Endothelial cell of umbilical vein (primary cell): ENCODE measurements around the gene PAM16. TPM values are rescaled to one million over a fixed set of nuclear protein-coding genes. Genes with fewer than 3 reads are reported as not detected.

Experiments
- BruUV-seq: library from RNA; stranded (reverse); fragments of 400-500 nt; replicated peaks from 2 replicates; lab custom pipeline; 2021; lab: Mats Ljungman, UMichigan
- CTCF ChIA-PET: fragments of 300-600, 350-600 bp; sonication (Branson Sonifier 250); formaldehyde crosslinking; loops from one replicate; lab custom pipeline; 2021; ENCODE audit warnings: antibody characterized with exemption, inconsistent platforms; lab: Charles Lee
- POLR2A ChIA-PET: fragments of 300-600, 350-600 bp; sonication (Branson Sonifier 250); formaldehyde crosslinking; loops from one replicate; lab custom pipeline; 2021; ENCODE audit warnings: antibody characterized with exemption, inconsistent platforms; lab: Charles Lee
- DNase-seq: peaks from one replicate; pipeline ENCODE4 v3.0.0-alpha.2; 2011; ENCODE audit warnings: low read depth, low spot score
- FAIRE-seq: peaks from 2 replicates; lab custom pipeline; 2011; peaks lifted over from hg19 to GRCh38; lab: Jason Lieb, UNC
- H2AFZ ChIP-seq: 2 replicates; pipeline ENCODE4 v1.6.0; 2012; ENCODE audit warnings: low read depth, low read length, control low read depth, inconsistent platforms
- H3K27ac ChIP-seq: 2 replicates; pipeline ENCODE4 v1.5.1; 2011; ENCODE audit warnings: low read depth, mild to moderate bottlenecking, control low read depth, low read length, moderate library complexity; ENCODE audit not compliant: insufficient read depth
- H3K27me3 ChIP-seq, 2 experiments: 2 replicates each; pipeline versions ENCODE4 v1.6.0 to v1.6.1; 2011; ENCODE audit warnings: low read length in 2 of 2, mixed read lengths in 1 of 2; ENCODE audit not compliant: control insufficient read depth in 2 of 2, insufficient read depth in 2 of 2
- H3K36me3 ChIP-seq, 2 experiments: 2 replicates in 1 of 2; 3 replicates in 1 of 2; pipeline ENCODE4 v1.5.1; 2011; ENCODE audit warnings: low read length in 2 of 2, mild to moderate bottlenecking in 1 of 2, moderate library complexity in 1 of 2; ENCODE audit not compliant: control insufficient read depth in 2 of 2, insufficient read depth in 2 of 2; ENCODE audit errors: extremely low read depth in 1 of 2
- H3K4me1 ChIP-seq: 3 replicates; pipeline ENCODE4 v1.5.1; 2011; ENCODE audit warnings: mild to moderate bottlenecking, low read length; ENCODE audit not compliant: control insufficient read depth, insufficient read depth; ENCODE audit errors: extremely low read depth
- H3K4me2 ChIP-seq: 2 replicates; pipeline ENCODE4 v1.6.1; 2011; ENCODE audit warnings: low read length, control low read depth, mixed read lengths; ENCODE audit not compliant: insufficient read depth
- H3K4me3 ChIP-seq, 3 experiments: fragments of 200-600 bp in 1 of 3; sonication (generic), shearing (Covaris generic) in 1 of 3; replicated peaks in 1 of 3; 2 replicates each; pipeline ENCODE4 v1.5.1; 2011 to 2016; ENCODE audit warnings: control low read depth in 3 of 3, low read length in 3 of 3, mild to moderate bottlenecking in 2 of 3, inconsistent platforms in 1 of 3, low read depth in 1 of 3, moderate library complexity in 1 of 3; ENCODE audit not compliant: insufficient read depth in 1 of 3
- H3K79me2 ChIP-seq: 2 replicates; pipeline ENCODE4 v1.6.0; 2012; ENCODE audit warnings: low read length, inconsistent platforms; ENCODE audit not compliant: control insufficient read depth, insufficient read depth
- H3K9ac ChIP-seq: replicated peaks from 2 replicates; pipeline ENCODE3; 2011; ENCODE audit warnings: low read length, control low read depth; ENCODE audit not compliant: insufficient read depth; ENCODE audit errors: extremely low read depth
- H3K9me1 ChIP-seq: replicated peaks from 3 replicates; pipeline ENCODE4 v1.6.0; 2011; ENCODE audit warnings: mild to moderate bottlenecking, low read length; ENCODE audit not compliant: control insufficient read depth, insufficient read depth; ENCODE audit errors: extremely low read depth
- H3K9me3 ChIP-seq: replicated peaks from 2 replicates; pipeline ENCODE4 v1.5.1; 2012; ENCODE audit warnings: low read length, inconsistent platforms; ENCODE audit not compliant: control insufficient read depth, insufficient read depth
- H4K20me1 ChIP-seq: replicated peaks from 2 replicates; pipeline ENCODE3; 2011; ENCODE audit warnings: mild to moderate bottlenecking, low read length; ENCODE audit not compliant: control insufficient read depth, insufficient read depth; ENCODE audit errors: extremely low read depth
- CTCF ChIP-seq, 2 donors: IDR thresholded peaks; 1 replicate in 1 of 2; 2 replicates in 1 of 2; pipeline ENCODE4 v1.5.1; 2011; ENCODE audit warnings: low read length in 2 of 2, mild to moderate bottlenecking in 2 of 2, moderate library complexity in 2 of 2, control low read depth in 1 of 2, inconsistent platforms in 1 of 2, low read depth in 1 of 2; ENCODE audit not compliant: insufficient read depth in 1 of 2; ENCODE audit errors: extremely low read depth in 1 of 2
- EZH2 ChIP-seq: IDR thresholded peaks from 2 replicates; pipeline ENCODE4 v1.6.1; 2012; ENCODE audit warnings: borderline replicate concordance, low read depth, mild to moderate bottlenecking, moderate library complexity, low read length, inconsistent platforms; ENCODE audit not compliant: severe bottlenecking
- FOS ChIP-seq: IDR thresholded peaks from 2 replicates; pipeline ENCODE4 v1.6.1; 2011; ENCODE audit warnings: mild to moderate bottlenecking, low read length, moderate library complexity, borderline replicate concordance; ENCODE audit not compliant: insufficient read depth
- GATA2 ChIP-seq: IDR thresholded peaks from 2 replicates; pipeline ENCODE4 v1.7.0; 2011; ENCODE audit warnings: low read depth, mild to moderate bottlenecking, moderate library complexity, mixed read lengths, low read length; ENCODE audit not compliant: insufficient read length, insufficient read depth
- JUN ChIP-seq: IDR thresholded peaks from 2 replicates; pipeline ENCODE4 v1.6.1; 2011; ENCODE audit warnings: borderline replicate concordance, low read depth; ENCODE audit not compliant: insufficient read length, insufficient read depth
- MAX ChIP-seq: IDR thresholded peaks from 2 replicates; pipeline ENCODE4 v1.6.1; 2011; ENCODE audit not compliant: insufficient read depth, insufficient read length
- MYC ChIP-seq: IDR thresholded peaks from one replicate; pipeline ENCODE4 v1.6.1; 2011; ENCODE audit warnings: mild to moderate bottlenecking, low read depth, low read length
- POLR2A ChIP-seq: IDR thresholded peaks from 2 replicates; pipeline ENCODE4 v1.6.1; 2012; ENCODE audit warnings: low read depth, mild to moderate bottlenecking, control low read depth, low read length
- POLR2AphosphoS5 ChIP-seq: IDR thresholded peaks from 2 replicates; pipeline ENCODE4 v1.6.1; 2012; ENCODE audit warnings: low read depth, mild to moderate bottlenecking, control low read depth, low read length, moderate library complexity; ENCODE audit not compliant: insufficient read depth
- dilution Hi-C: fragments of 300-500 bp; cut with MboI; formaldehyde crosslinking; loops from one replicate; pipeline ENCODE4 v1.15.0; 2019; ENCODE audit warnings: low sequenced_read_pairs; ENCODE audit not compliant: extremely low pct_ligation_motif_present
- intact Hi-C: fragments of 100-400 bp; cut with micrococcal nuclease; formaldehyde crosslinking; loops from one replicate; pipeline ENCODE4 v1.10.0; 2022
- polyA plus RNA-seq, 4 experiments: library from polyadenylated mRNA; depleted of rRNA in 3 of 4; stranded (reverse) in 3 of 4; unstranded in 1 of 4; fragments of >200 nt; gene quantifications; 2 replicates each; pipeline versions ENCODE4 v1.2.1 to v1.2.3, GENCODE V29; 2011 to 2012; ENCODE audit warnings: missing spikeins in 1 of 4
- total RNA-seq: library from RNA; stranded (reverse); gene quantifications from 2 replicates; pipeline ENCODE4 v1.2.3, GENCODE V29; 2021

The PAM16 gene
- total and polyA plus RNA-seq, 2 donors (not counting 3 experiments of a cell fraction or from before 2014, with no cell fraction given), result 40.0 to 67.2 TPM

DNA sequence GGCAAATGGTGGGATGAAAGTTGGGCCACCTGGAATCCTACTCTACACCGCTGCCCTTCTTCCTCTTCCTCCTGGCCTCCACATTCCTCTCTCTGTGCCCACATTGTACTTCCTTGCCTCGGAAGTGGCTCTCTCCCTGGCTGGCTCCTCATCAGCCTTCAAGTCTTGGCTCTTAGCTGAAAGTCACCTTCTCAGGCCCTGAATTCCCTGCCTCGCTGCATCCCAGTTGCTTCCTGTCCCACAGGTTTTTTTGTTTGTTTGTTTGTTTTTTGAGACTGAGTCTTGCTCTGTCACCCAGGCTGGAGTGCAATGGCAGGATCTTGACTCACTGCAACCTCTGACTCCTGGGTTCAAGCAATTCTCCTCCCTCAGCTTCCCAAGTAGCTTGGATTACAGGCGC is 2.6 kb upstream of the PAM16 start:
- no TSS peak for BruUV-seq
- no peak for TF ChIP-seq EZH2
- TF ChIP-seq MYC, result no peak
- FAIRE-seq (no peak), DNase-seq (no peak)
- H3K9me3 ChIP-seq, result no peaks in the 10 kb centered on the region
- ChIA-PET CTCF (no interaction called here), POLR2A (no interaction called here)
- H4K20me1 ChIP-seq, result no peaks in the 10 kb centered on the region
- intact Hi-C loops (no loop called here), dilution Hi-C loops (no loop called here)
- H3K9me1 ChIP-seq, result no peaks in the 10 kb centered on the region
- no peak overlapping the region for H3K4me2 ChIP-seq
- H3K27ac ChIP-seq, result no peak overlapping the region
- peaks cover 7% of the 10 kb centered on the region for H3K4me1 ChIP-seq
- H3K4me3 ChIP-seq, result no peak overlapping the region
- H3K27me3 ChIP-seq, result no peaks in the 10 kb centered on the region
- peaks cover 0 to 8% of the 10 kb centered on the region in 2 experiments for H3K36me3 ChIP-seq
- H3K9ac ChIP-seq, result no peak overlapping the region
- H2AFZ ChIP-seq, result no peak overlapping the region
- peaks cover 17% of the 10 kb centered on the region for H3K79me2 ChIP-seq

GRCh38 chr16:4352843-4353242 is 1.7 kb upstream of the PAM16 start:
- TF ChIP-seq POLR2AphosphoS5, result no peak
- no peak for TF ChIP-seq JUN
- no peak for TF ChIP-seq MYC
- TF ChIP-seq MAX, result no peak
- TF ChIP-seq GATA2, result no peak
- no peak for TF ChIP-seq POLR2A
- TF ChIP-seq EZH2, result no peak
- TF ChIP-seq CTCF (IDR thresholded peaks at IDR 0.05; ENCODE audit: extremely low read depth in 1 of 2, insufficient read depth in 1 of 2, low read depth in 1 of 2, low read length in 2 of 2), result no peak
- no peak for TF ChIP-seq FOS
- Histone ChIP-seq H3K9ac (no peak overlapping the region), H3K9me3 (no peaks in the 10 kb centered on the region), H3K4me3 (no peak overlapping the region), H3K4me1 (peaks cover 7% of the 10 kb centered on the region), H3K27me3 (no peaks in the 10 kb centered on the region), H3K4me2 (no peak overlapping the region), H3K36me3 (peaks cover 0 to 4% of the 10 kb centered on the region in 2 experiments), H3K27ac (no peak overlapping the region), H2AFZ (no peak overlapping the region), H3K79me2 (peaks cover 22% of the 10 kb centered on the region), H4K20me1 (no peaks in the 10 kb centered on the region), H3K9me1 (no peaks in the 10 kb centered on the region)
- DNase-seq (no peak), FAIRE-seq (no peak)
- intact Hi-C loops, result no loop called here
- no TSS peak for BruUV-seq
- dilution Hi-C loops, result no loop called here
- POLR2A ChIA-PET, result no interaction called here
- CTCF ChIA-PET, result no interaction called here
